H1 (cell line): ENCODE measurements around the gene CT47A1. TPM values are rescaled to one million over a fixed set of nuclear protein-coding genes. Genes with fewer than 3 reads are reported as not detected.
"Not testable (repeated sequence)": the region's sequence is repeated elsewhere in the genome, so short reads cannot be mapped to it uniquely, and the experiment has no call there.

Source experiments
- CTCF ChIA-PET: fragments of 300-600 bp; sonication (Branson Sonifier 250); formaldehyde crosslinking; loops from one replicate; lab custom pipeline; 2021; ENCODE audit not compliant: partially characterized antibody; lab: Charles Lee
- POLR2A ChIA-PET: fragments of 300-600 bp; sonication (Branson Sonifier 250); formaldehyde crosslinking; loops from one replicate; lab custom pipeline; 2021; ENCODE audit warnings: inconsistent platforms; ENCODE audit not compliant: partially characterized antibody; lab: Charles Lee
- DNase-seq, 2 experiments: peaks; one replicate each; pipeline versions ENCODE4 v3.0.0 to v3.0.0-alpha.2; 2010 to 2022; ENCODE audit warnings: low spot score in 2 of 2, low read depth in 1 of 2, mixed read lengths in 1 of 2
- FAIRE-seq: peaks from 2 replicates; lab custom pipeline; 2011; peaks lifted over from hg19 to GRCh38; lab: Jason Lieb, UNC
- H2AFZ ChIP-seq: 2 replicates; pipeline ENCODE4 v1.8.1; 2012; ENCODE audit warnings: low read length, inconsistent platforms
- H2AK5ac ChIP-seq: 2 replicates; pipeline ENCODE4 v1.6.1; 2013; ENCODE audit warnings: low read depth, low read length
- H2BK120ac ChIP-seq: replicated peaks from 2 replicates; pipeline ENCODE3; 2013; ENCODE audit warnings: low read depth, low read length, inconsistent platforms
- H2BK12ac ChIP-seq: 2 replicates; pipeline ENCODE4 v1.6.1; 2013; ENCODE audit warnings: low read depth, low read length
- H2BK15ac ChIP-seq: 2 replicates; pipeline ENCODE4 v1.6.1; 2013; ENCODE audit warnings: low read length
- H2BK20ac ChIP-seq: 2 replicates; pipeline ENCODE4 v1.6.1; 2013; ENCODE audit warnings: low read length
- H2BK5ac ChIP-seq: 2 replicates; pipeline ENCODE4 v1.6.1; 2013; ENCODE audit warnings: low read depth, low read length
- H3K14ac ChIP-seq: 2 replicates; pipeline ENCODE4 v1.6.1; 2013; ENCODE audit warnings: inconsistent platforms; ENCODE audit not compliant: insufficient read length
- H3K18ac ChIP-seq: 2 replicates; pipeline ENCODE4 v1.6.1; 2013; ENCODE audit warnings: low read length; ENCODE audit errors: extremely low read depth
- H3K23ac ChIP-seq: 2 replicates; pipeline ENCODE4 v1.6.1; 2013; ENCODE audit warnings: inconsistent platforms; ENCODE audit not compliant: insufficient read length
- H3K23me2 ChIP-seq: 2 replicates; pipeline ENCODE4 v1.6.1; 2013; ENCODE audit warnings: low read depth, low read length
- H3K27ac ChIP-seq: 2 replicates; pipeline ENCODE4 v1.6.1; 2011; ENCODE audit warnings: low read depth, low read length, inconsistent platforms
- H3K27me3 ChIP-seq, 4 experiments: replicated peaks in 1 of 4; 1 replicate in 1 of 4; 2 replicates in 3 of 4; pipeline versions ENCODE4 v1.6.1 to v1.8.1; 2011 to 2013; ENCODE audit warnings: low read length in 3 of 4, mild to moderate bottlenecking in 3 of 4, inconsistent platforms in 2 of 4, mixed read lengths in 2 of 4, moderate library complexity in 1 of 4; ENCODE audit not compliant: control insufficient read depth in 3 of 4, insufficient read depth in 3 of 4; ENCODE audit errors: extremely low read depth in 1 of 4
- H3K36me3 ChIP-seq, 4 experiments: 2 replicates each; pipeline versions ENCODE4 v1.6.1 to v1.8.1; 2011 to 2013; ENCODE audit warnings: mild to moderate bottlenecking in 4 of 4, low read length in 3 of 4, moderate library complexity in 2 of 4, control low read depth in 1 of 4, inconsistent platforms in 1 of 4; ENCODE audit not compliant: insufficient read depth in 4 of 4, control insufficient read depth in 2 of 4
- H3K4ac ChIP-seq: replicated peaks from 2 replicates; pipeline ENCODE3; 2013; ENCODE audit warnings: low read length, low read depth, mixed read lengths, inconsistent platforms; ENCODE audit not compliant: insufficient read length
- H3K4me1 ChIP-seq, 4 experiments: replicated peaks in 1 of 4; 1 replicate in 1 of 4; 2 replicates in 3 of 4; pipeline versions ENCODE4 v1.6.1 to v1.8.1; 2011 to 2013; ENCODE audit warnings: low read length in 3 of 4, inconsistent platforms in 2 of 4, mixed read lengths in 1 of 4; ENCODE audit not compliant: insufficient read depth in 4 of 4, control insufficient read depth in 3 of 4
- H3K4me2 ChIP-seq, 2 experiments: 2 replicates each; pipeline versions ENCODE4 v1.6.1 to v1.8.1; 2011 to 2013; ENCODE audit warnings: low read depth in 2 of 2, low read length in 2 of 2, control low read depth in 1 of 2, inconsistent platforms in 1 of 2, mild to moderate bottlenecking in 1 of 2; ENCODE audit not compliant: insufficient read depth in 1 of 2
- H3K4me3 ChIP-seq, 4 experiments: fragments of 200-600, 300-600 bp in 1 of 4; sonication (generic), shearing (Covaris generic), sonication (Bioruptor Twin) in 1 of 4; 2 replicates each; pipeline versions ENCODE4 v1.5.1 to v1.8.1; 2011 to 2016; ENCODE audit warnings: low read length in 4 of 4, low read depth in 3 of 4, control low read depth in 2 of 4, inconsistent platforms in 2 of 4, mild to moderate bottlenecking in 2 of 4, mixed read lengths in 1 of 4, moderate library complexity in 1 of 4; ENCODE audit not compliant: insufficient read depth in 2 of 4; ENCODE audit errors: extremely low read depth in 1 of 4
- H3K56ac ChIP-seq: replicated peaks from 2 replicates; pipeline ENCODE3; 2013; ENCODE audit warnings: low read depth, mild to moderate bottlenecking, mixed read lengths, low read length, inconsistent platforms; ENCODE audit not compliant: insufficient read length
- H3K79me1 ChIP-seq: 2 replicates; pipeline ENCODE4 v1.6.1; 2013; ENCODE audit warnings: low read depth, low read length, control low read depth
- H3K79me2 ChIP-seq, 2 experiments: 2 replicates each; pipeline versions ENCODE4 v1.6.1 to v1.8.1; 2012 to 2013; ENCODE audit warnings: low read length in 2 of 2, mild to moderate bottlenecking in 2 of 2, inconsistent platforms in 1 of 2; ENCODE audit not compliant: insufficient read depth in 2 of 2, control insufficient read depth in 1 of 2
- H3K9ac ChIP-seq, 4 experiments: replicated peaks in 1 of 4; 1 replicate in 1 of 4; 2 replicates in 3 of 4; pipeline versions ENCODE4 v1.6.1 to v1.8.1; 2011 to 2013; ENCODE audit warnings: low read depth in 3 of 4, low read length in 3 of 4, control low read depth in 2 of 4, mild to moderate bottlenecking in 2 of 4, moderate library complexity in 2 of 4, inconsistent platforms in 1 of 4; ENCODE audit errors: extremely low read depth in 1 of 4
- H3K9me3 ChIP-seq, 2 experiments: 2 replicates each; pipeline versions ENCODE4 v1.6.1 to v1.8.1; 2012 to 2013; ENCODE audit warnings: mild to moderate bottlenecking in 2 of 2, moderate library complexity in 2 of 2, control low read depth in 1 of 2, inconsistent platforms in 1 of 2, low read depth in 1 of 2, low read length in 1 of 2, mixed read lengths in 1 of 2; ENCODE audit not compliant: insufficient read depth in 2 of 2
- H4K20me1 ChIP-seq, 2 experiments: replicated peaks in 1 of 2; 2 replicates each; pipeline versions ENCODE3 to v1.8.1; 2011 to 2013; ENCODE audit warnings: inconsistent platforms in 2 of 2, low read length in 2 of 2, mild to moderate bottlenecking in 1 of 2; ENCODE audit not compliant: insufficient read depth in 2 of 2, control insufficient read depth in 1 of 2
- H4K5ac ChIP-seq: 2 replicates; pipeline ENCODE4 v1.6.1; 2013; ENCODE audit warnings: low read length, low read depth, mixed read lengths, inconsistent platforms; ENCODE audit not compliant: insufficient read length
- H4K8ac ChIP-seq: 2 replicates; pipeline ENCODE4 v1.8.0; 2013; ENCODE audit warnings: mild to moderate bottlenecking, moderate library complexity, low read length, inconsistent platforms; ENCODE audit not compliant: insufficient read depth; ENCODE audit errors: extremely low read depth
- H4K91ac ChIP-seq: replicated peaks from 2 replicates; pipeline ENCODE3; 2013; ENCODE audit warnings: low read length, mixed read lengths, inconsistent platforms; ENCODE audit not compliant: insufficient read length
- WGBS, 2 experiments: shearing (Covaris generic) in 1 of 2; methylation state at CpG; one replicate each; pipeline versions ENCODE4 v1.1.6 to v1.1.7; 2013 to 2015; ENCODE audit warnings: low lambda C conversion rate in 2 of 2, mixed read lengths in 2 of 2, inconsistent platforms in 1 of 2, low coverage in 1 of 2, missing lambda C conversion rate in 1 of 2; ENCODE audit not compliant: insufficient replicate concordance in 2 of 2, insufficient coverage in 1 of 2, insufficient read length in 1 of 2; ENCODE audit errors: extremely low coverage in 1 of 2, missing lambda C conversion rate in 1 of 2; 5-methylcytosine and 5-hydroxymethylcytosine counted together
- long read RNA-seq, 2 experiments: library from RNA in 1 of 2; library from capped mRNA in 1 of 2; stranded (forward); transcript quantifications; one replicate each; pipeline ENCODE4 v2.0.0, GENCODE V29; 2021; ENCODE audit warnings: inconsistent platforms in 1 of 2
- polyA minus RNA-seq, 3 experiments: library from RNA; depleted of rRNA, polyadenylated mRNA; stranded (reverse); fragments of >200 nt; gene quantifications; 1 replicate in 2 of 3; 2 replicates in 1 of 3; pipeline ENCODE4 v1.2.3, GENCODE V29; 2011
- polyA plus RNA-seq, 7 experiments: library from polyadenylated mRNA; depleted of rRNA in 3 of 7; stranded (reverse) in 5 of 7; unstranded in 2 of 7; fragments of >200 nt in 5 of 7; fragments of 200-250 nt in 2 of 7; gene quantifications; 1 replicate in 5 of 7; 2 replicates in 1 of 7; 4 replicates in 1 of 7; pipeline versions ENCODE4 v1.2.1 to v1.2.3, GENCODE V29; 2011 to 2013; ENCODE audit warnings: missing spikeins in 2 of 7, mixed read lengths in 2 of 7
- total RNA-seq: library from RNA; stranded (reverse); fragmentation: NEBNext Ultra II Directional; extraction: Animal tissue kit (Norgen Biotek cat#: 25700); gene quantifications from 2 replicates; pipeline ENCODE4 v1.2.1, GENCODE V29; 2021

Gene CT47A1
- not detected in 2 replicates for total RNA-seq
- polyA plus RNA-seq (2011; rRNA removed): not detected in 2 replicates
- not detected for polyA plus RNA-seq (2011; cell fraction: cytosol; rRNA removed)
- not detected for polyA plus RNA-seq (2011; cell fraction: nucleus; rRNA removed)
- polyA plus RNA-seq (2012, experiment 1 of 2): not detected in 4 replicates
- not detected for polyA plus RNA-seq (2012, experiment 2 of 2)
- polyA plus RNA-seq (2013, experiment 1 of 2): not detected
- polyA plus RNA-seq (2013, experiment 2 of 2): not detected
- polyA minus RNA-seq (2011; rRNA and poly(A)+ RNA removed): not detected in 2 replicates
- not detected for polyA minus RNA-seq (2011; cell fraction: cytosol; rRNA and poly(A)+ RNA removed)
- polyA minus RNA-seq (2011; cell fraction: nucleus; rRNA and poly(A)+ RNA removed): not detected
- long read RNA-seq, experiment 1: 0 reads
- long read RNA-seq, experiment 2: 0 reads

DNA sequence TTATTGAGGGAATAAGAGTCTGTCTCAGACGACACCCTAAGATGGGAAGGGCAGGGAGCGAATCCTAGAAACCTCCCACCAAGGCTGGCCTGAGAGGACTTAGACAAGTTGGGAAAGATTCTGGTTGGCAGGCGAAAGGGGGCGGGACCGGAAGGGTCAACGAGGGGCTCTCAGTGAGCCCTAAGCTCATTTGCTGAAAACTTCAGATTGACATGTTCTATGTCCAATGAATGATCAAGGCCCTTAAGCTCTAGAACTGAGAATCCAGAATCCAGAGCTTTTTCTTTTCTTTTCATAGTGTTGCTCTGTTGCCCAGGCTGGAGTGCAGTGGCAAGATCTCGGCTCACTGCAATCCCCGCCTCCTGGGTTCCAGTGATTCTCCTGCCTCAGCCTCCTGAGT is at the start of gene CT47A1:
Gene CT47A1 (minus strand): TSS at position 101 of the 400 bp plus-strand sequence. CDS start 231 bp downstream, outside the sequence.
- H3K23me2 ChIP-seq, H4K5ac ChIP-seq, FAIRE-seq, H3K4me3 ChIP-seq, H4K20me1 ChIP-seq, H2BK12ac ChIP-seq, H2AK5ac ChIP-seq, H2AFZ ChIP-seq, CTCF ChIA-PET, H3K79me1 ChIP-seq, H3K14ac ChIP-seq, H2BK5ac ChIP-seq, H3K4me2 ChIP-seq, H2BK120ac ChIP-seq, POLR2A ChIA-PET, H2BK15ac ChIP-seq, H3K36me3 ChIP-seq, H3K18ac ChIP-seq, H4K91ac ChIP-seq, DNase-seq, H3K4me1 ChIP-seq, H3K27me3 ChIP-seq, H3K23ac ChIP-seq, H3K27ac ChIP-seq, H4K8ac ChIP-seq, H3K4ac ChIP-seq, H3K9ac ChIP-seq, H3K56ac ChIP-seq, H2BK20ac ChIP-seq, H3K79me2 ChIP-seq: not testable (repeated sequence)
- no CpG with 5 or more reads among the region's 8 CpGs for WGBS, 2 experiments
- H3K9me3 ChIP-seq: peaks cover 0 to 15% of the 10 kb centered on the region in 2 experiments; a peak in 2 of 4 replicates
